Colonic mucosa (tissue), 4 donors: ENCODE data around the gene BBX. TPM values are rescaled to one million over a fixed set of nuclear protein-coding genes. Genes with fewer than 3 reads are reported as not detected.

Source experiments
- DNase-seq: peaks from one replicate; pipeline ENCODE4 v3.0.0-alpha.2; 2020
- H3K27ac ChIP-seq: fragments of 200-600 bp; one replicate; pipeline ENCODE4 v1.8.0; 2021
- H3K27me3 ChIP-seq: fragments of 200-600 bp; one replicate; pipeline ENCODE4 v1.8.0; 2021
- H3K36me3 ChIP-seq: fragments of 200-600 bp; one replicate; pipeline ENCODE4 v1.8.0; 2021
- H3K4me1 ChIP-seq: fragments of 200-600 bp; one replicate; pipeline ENCODE4 v1.8.0; 2021; ENCODE audit warnings: mild to moderate bottlenecking
- H3K4me3 ChIP-seq: fragments of 200-600 bp; one replicate; pipeline ENCODE4 v1.8.0; 2021
- H3K9ac ChIP-seq, 2 donors: one replicate each; pipeline ENCODE4 v1.7.0; 2013; ENCODE audit warnings: control low read depth in 2 of 2, low read depth in 2 of 2, low read length in 2 of 2
- H3K9me3 ChIP-seq: fragments of 200-600 bp; one replicate; pipeline ENCODE4 v1.8.0; 2021
- CTCF ChIP-seq: fragments of 200-600 bp; IDR thresholded peaks from one replicate; pipeline ENCODE4 v1.8.0; 2022; ENCODE audit warnings: antibody characterized with exemption, mild to moderate bottlenecking
- intact Hi-C: fragments of 100-400 bp; cut with DNase I; formaldehyde crosslinking; loops from one replicate; pipeline ENCODE4 v1.14.1; 2022
- total RNA-seq, 2 donors: library from RNA; stranded (reverse); fragmentation: NEBNext Ultra II Directional in 1 of 2; extraction: Animal tissue kit (Norgen Biotek cat#: 25700) in 1 of 2; gene quantifications; one replicate each; pipeline ENCODE4 v1.2.1, GENCODE V29; 2021
- donor health status: healthy.
- donor health status: DM: no; HTN: no; CAD: no.
- donor health status: DM: no; HTN: no; CAD: no.

The BBX gene
- total RNA-seq, 2 donors from 2014 or later = 21.5 to 44.3 TPM

- no peak for DNase-seq
- no peak overlapping the region for H3K4me3 ChIP-seq
- no peaks in the 10 kb centered on the region for H3K4me1 ChIP-seq
- intact Hi-C loops = no loop called here
- no peak overlapping the region for H3K9ac ChIP-seq
- no peaks in the 10 kb centered on the region for H3K9me3 ChIP-seq
- no peak for TF ChIP-seq CTCF
- no peak overlapping the region for H3K27ac ChIP-seq
- no peaks in the 10 kb centered on the region for H3K36me3 ChIP-seq
- no peaks in the 10 kb centered on the region for H3K27me3 ChIP-seq
Observed at GRCh38 chr3:107816107-107816506, 293.3 kb downstream of the BBX start.

- no peak for TF ChIP-seq CTCF
- no peak overlapping the region for H3K4me3 ChIP-seq
- no peaks in the 10 kb centered on the region for H3K4me1 ChIP-seq
- no peak overlapping the region for H3K27ac ChIP-seq
- H3K27me3 ChIP-seq = no peaks in the 10 kb centered on the region
- H3K9me3 ChIP-seq = no peaks in the 10 kb centered on the region
- no peak overlapping the region for H3K9ac ChIP-seq
- intact Hi-C loops = no loop called here
- no peaks in the 10 kb centered on the region for H3K36me3 ChIP-seq
- no peak for DNase-seq
Observed at GRCh38 chr3:107817076-107817475, 294.3 kb downstream of the BBX start.

GRCh38 chr3:107818025-107818424 lies 295.3 kb downstream of the BBX start:
- Histone ChIP-seq H3K27me3 (no peaks in the 10 kb centered on the region), H3K9ac (no peak overlapping the region), H3K4me3 (no peak overlapping the region), H3K9me3 (no peaks in the 10 kb centered on the region), H3K36me3 (no peaks in the 10 kb centered on the region), H3K4me1 (no peaks in the 10 kb centered on the region), H3K27ac (no peak overlapping the region)
- intact Hi-C loops = no loop called here
- TF ChIP-seq CTCF = no peak
- DNase-seq = no peak

GRCh38 chr3:107819656-107820055 lies 296.9 kb downstream of the BBX start:
- no peaks in the 10 kb centered on the region for H3K27me3 ChIP-seq
- no peak for DNase-seq
- no peaks in the 10 kb centered on the region for H3K36me3 ChIP-seq
- H3K9ac ChIP-seq = no peak overlapping the region
- no peak overlapping the region for H3K27ac ChIP-seq
- no peak for TF ChIP-seq CTCF
- intact Hi-C loops = no loop called here
- H3K9me3 ChIP-seq = no peaks in the 10 kb centered on the region
- no peaks in the 10 kb centered on the region for H3K4me1 ChIP-seq
- H3K4me3 ChIP-seq = no peak overlapping the region

GRCh38 chr3:107822308-107822707 lies 299.5 kb downstream of the BBX start:
- no peak for DNase-seq
- Histone ChIP-seq H3K36me3 (no peaks in the 10 kb centered on the region), H3K27ac (no peak overlapping the region), H3K9me3 (no peaks in the 10 kb centered on the region), H3K4me1 (no peaks in the 10 kb centered on the region), H3K9ac (no peak overlapping the region), H3K4me3 (no peak overlapping the region), H3K27me3 (no peaks in the 10 kb centered on the region)
- intact Hi-C loops = no loop called here
- TF ChIP-seq CTCF = no peak
